MM.1S (cell line): ENCODE measurements around the gene FAM83F.

Experiments used
- EZH2 ChIP-seq: fragments of 300-600 bp; sonication (generic); optimal IDR thresholded peaks from 2 replicates; pipeline ENCODE3; 2017; ENCODE audit warnings: low read depth, mild to moderate bottlenecking, antibody characterized with exemption, low read length, mixed read lengths
- EZH2phosphoT487 ChIP-seq: fragments of 300-600 bp; sonication (generic); IDR thresholded peaks from 2 replicates; pipeline ENCODE4 v1.6.1; 2018; ENCODE audit warnings: antibody characterized with exemption, low read length
- TF ChIP-seq, protein P1 (sequence below): fragments of 300-600 bp; sonication (generic); IDR thresholded peaks from 2 replicates; pipeline ENCODE4 v1.5.1; 2016; ENCODE audit warnings: antibody characterized with exemption, low read length, mixed read lengths

DNA sequence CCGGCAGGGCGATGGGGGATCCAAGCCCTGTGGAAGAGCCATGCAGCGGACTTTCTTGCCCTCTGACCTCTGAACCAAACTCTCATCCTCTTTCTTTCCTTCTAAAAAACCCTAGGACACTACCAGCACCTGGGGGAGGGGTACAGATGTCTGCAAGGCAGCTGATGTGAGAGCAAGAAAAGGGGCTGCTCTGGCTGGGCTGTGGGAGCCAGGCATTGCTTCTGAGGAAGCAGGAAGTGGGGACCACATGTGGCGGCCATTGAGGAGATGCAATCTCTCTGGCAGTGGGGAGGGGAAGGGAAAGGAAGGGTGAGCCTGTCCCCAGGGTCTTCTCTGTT is 36.0 kb downstream of the FAM83F start:
- TF ChIP-seq EZH2 (no peak), EZH2phosphoT487 (no peak)
- TF ChIP-seq, protein P1, sequence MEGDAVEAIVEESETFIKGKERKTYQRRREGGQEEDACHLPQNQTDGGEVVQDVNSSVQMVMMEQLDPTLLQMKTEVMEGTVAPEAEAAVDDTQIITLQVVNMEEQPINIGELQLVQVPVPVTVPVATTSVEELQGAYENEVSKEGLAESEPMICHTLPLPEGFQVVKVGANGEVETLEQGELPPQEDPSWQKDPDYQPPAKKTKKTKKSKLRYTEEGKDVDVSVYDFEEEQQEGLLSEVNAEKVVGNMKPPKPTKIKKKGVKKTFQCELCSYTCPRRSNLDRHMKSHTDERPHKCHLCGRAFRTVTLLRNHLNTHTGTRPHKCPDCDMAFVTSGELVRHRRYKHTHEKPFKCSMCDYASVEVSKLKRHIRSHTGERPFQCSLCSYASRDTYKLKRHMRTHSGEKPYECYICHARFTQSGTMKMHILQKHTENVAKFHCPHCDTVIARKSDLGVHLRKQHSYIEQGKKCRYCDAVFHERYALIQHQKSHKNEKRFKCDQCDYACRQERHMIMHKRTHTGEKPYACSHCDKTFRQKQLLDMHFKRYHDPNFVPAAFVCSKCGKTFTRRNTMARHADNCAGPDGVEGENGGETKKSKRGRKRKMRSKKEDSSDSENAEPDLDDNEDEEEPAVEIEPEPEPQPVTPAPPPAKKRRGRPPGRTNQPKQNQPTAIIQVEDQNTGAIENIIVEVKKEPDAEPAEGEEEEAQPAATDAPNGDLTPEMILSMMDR, result no peak
